Neural cell (in vitro differentiated cells): ENCODE results near the gene CDK17. TPM values are rescaled to one million over a fixed set of nuclear protein-coding genes. Genes with fewer than 3 reads are reported as not detected.

ENCODE experiments used
- H2AFZ ChIP-seq: fragments of 200-600, 300-800 bp; sonication (generic), shearing (Covaris generic); 2 replicates; pipeline ENCODE4 v1.6.0; 2014; ENCODE audit warnings: low read depth, mild to moderate bottlenecking, antibody characterized with exemption, low read length, moderate library complexity
- H3F3A ChIP-seq: fragments of 200-600 bp; shearing (Covaris generic); 2 replicates; pipeline ENCODE4 v1.6.1; 2016; ENCODE audit warnings: mild to moderate bottlenecking, moderate library complexity, mixed read lengths, antibody characterized with exemption, low read length; ENCODE audit not compliant: insufficient read depth, poor library complexity, severe bottlenecking
- H3K27ac ChIP-seq: fragments of 200-600, 300-800 bp; sonication (generic), shearing (Covaris generic); 2 replicates; pipeline ENCODE4 v1.5.1; 2014; ENCODE audit warnings: mild to moderate bottlenecking, low read length, moderate library complexity
- H3K27me3 ChIP-seq: fragments of 300-800, 200-600 bp; sonication (generic), shearing (Covaris generic); 2 replicates; pipeline ENCODE4 v1.6.0; 2014; ENCODE audit warnings: mild to moderate bottlenecking, low read depth, low read length, moderate library complexity; ENCODE audit not compliant: insufficient read depth
- H3K36me3 ChIP-seq: fragments of 300-800, 200-600 bp; sonication (generic), shearing (Covaris generic); 2 replicates; pipeline ENCODE4 v1.5.1; 2014; ENCODE audit warnings: mild to moderate bottlenecking, antibody characterized with exemption, low read length, moderate library complexity; ENCODE audit not compliant: insufficient read depth
- H3K4me2 ChIP-seq: fragments of 300-800, 200-600 bp; sonication (generic), shearing (Covaris generic); 2 replicates; pipeline ENCODE4 v1.6.0; 2014; ENCODE audit warnings: mild to moderate bottlenecking, low read length
- H3K4me3 ChIP-seq: fragments of 300-800, 200-600 bp; sonication (generic), shearing (Covaris generic); 2 replicates; pipeline ENCODE4 v1.5.1; 2014; ENCODE audit warnings: mild to moderate bottlenecking, low read length, moderate library complexity
- H3K79me2 ChIP-seq: fragments of 200-600 bp; shearing (Covaris generic); replicated peaks from 2 replicates; pipeline ENCODE4 v1.6.0; 2014; ENCODE audit warnings: mild to moderate bottlenecking, low read length, moderate library complexity; ENCODE audit not compliant: insufficient read depth
- H3K9ac ChIP-seq: fragments of 300-800, 200-600 bp; sonication (generic), shearing (Covaris generic); 2 replicates; pipeline ENCODE4 v1.6.1; 2016; ENCODE audit warnings: mild to moderate bottlenecking, low read length, mixed read lengths
- H3K9me2 ChIP-seq: fragments of 200-600 bp; shearing (Covaris generic); 2 replicates; pipeline ENCODE4 v1.6.1; 2016; ENCODE audit warnings: mild to moderate bottlenecking, low read length, mixed read lengths; ENCODE audit not compliant: insufficient read depth
- H3K9me3 ChIP-seq: fragments of 200-600, 300-800 bp; sonication (generic), shearing (Covaris generic); 2 replicates; pipeline ENCODE4 v1.6.1; 2016; ENCODE audit warnings: mild to moderate bottlenecking, mixed run types, low read length, moderate library complexity, mixed read lengths
- H4K20me1 ChIP-seq: fragments of 200-600 bp; shearing (Covaris generic); 2 replicates; pipeline ENCODE4 v1.6.1; 2016; ENCODE audit warnings: mild to moderate bottlenecking, mixed run types; ENCODE audit not compliant: insufficient read depth
- CTCF ChIP-seq: fragments of 450-650 bp; IDR thresholded peaks from 2 replicates; pipeline ENCODE4 v1.5.1; 2014; ENCODE audit warnings: antibody characterized with exemption, mild to moderate bottlenecking, moderate library complexity; ENCODE audit not compliant: poor library complexity, severe bottlenecking
- EP300 ChIP-seq: fragments of 450-650 bp; conservative IDR thresholded peaks from 2 replicates; pipeline ENCODE4 v1.6.1; 2014; ENCODE audit warnings: antibody characterized with exemption, mild to moderate bottlenecking, moderate library complexity; ENCODE audit not compliant: poor library complexity, severe bottlenecking
- EZH2 ChIP-seq: fragments of 200-600, 300-800 bp; shearing (Covaris generic), sonication (generic); IDR thresholded peaks from 2 replicates; pipeline ENCODE4 v1.6.1; 2014; ENCODE audit warnings: antibody characterized with exemption, low read length, borderline replicate concordance, mild to moderate bottlenecking; ENCODE audit not compliant: insufficient read depth, poor library complexity, severe bottlenecking
- MXI1 ChIP-seq: fragments of 450-650 bp; conservative IDR thresholded peaks from 2 replicates; pipeline ENCODE4 v1.6.1; 2014; ENCODE audit warnings: antibody characterized with exemption, mild to moderate bottlenecking; ENCODE audit not compliant: poor library complexity, severe bottlenecking
- POLR2AphosphoS5 ChIP-seq: IDR thresholded peaks from 2 replicates; pipeline ENCODE4 v1.6.1; 2012
- RAD21 ChIP-seq: fragments of 450-650 bp; conservative IDR thresholded peaks from 2 replicates; pipeline ENCODE4 v1.6.1; 2014; ENCODE audit warnings: antibody characterized with exemption, mild to moderate bottlenecking, moderate library complexity
- REST ChIP-seq: IDR thresholded peaks from 2 replicates; pipeline ENCODE4 v1.6.1; 2012; ENCODE audit warnings: borderline replicate concordance
- SMC3 ChIP-seq: fragments of 450-650 bp; conservative IDR thresholded peaks from 2 replicates; pipeline ENCODE4 v1.6.1; 2014; ENCODE audit warnings: antibody characterized with exemption, mild to moderate bottlenecking, moderate library complexity; ENCODE audit not compliant: poor library complexity
- TAF1 ChIP-seq: IDR thresholded peaks from 2 replicates; pipeline ENCODE4 v1.6.1; 2012; ENCODE audit warnings: low read depth
- polyA plus RNA-seq: library from polyadenylated mRNA; depleted of rRNA; stranded (reverse); fragments of >200 nt; gene quantifications from 2 replicates; pipeline ENCODE4 v1.2.3, GENCODE V29; 2014

Gene CDK17
- polyA plus RNA-seq, 1 donor from 2014 or later = 119 TPM

GRCh38 chr12:96260644-96261043, 139.6 kb downstream of the CDK17 start:
- H2AFZ ChIP-seq = no peak overlapping the region
- H3K9ac ChIP-seq = no peak overlapping the region
- no peaks in the 10 kb centered on the region for H3F3A ChIP-seq
- H3K79me2 ChIP-seq = no peaks in the 10 kb centered on the region
- H4K20me1 ChIP-seq = no peaks in the 10 kb centered on the region
- H3K36me3 ChIP-seq = no peaks in the 10 kb centered on the region
- no peak overlapping the region for H3K4me2 ChIP-seq
- no peak overlapping the region for H3K4me3 ChIP-seq
- H3K9me3 ChIP-seq = no peaks in the 10 kb centered on the region
- TF ChIP-seq CTCF = no peak
- no peak for TF ChIP-seq RAD21
- no peak for TF ChIP-seq EZH2
- TF ChIP-seq REST = no peak
- no peak for TF ChIP-seq TAF1
- TF ChIP-seq EP300 = no peak
- no peak for TF ChIP-seq POLR2AphosphoS5
- no peak for TF ChIP-seq MXI1
- TF ChIP-seq SMC3 = no peak
- no peaks in the 10 kb centered on the region for H3K27me3 ChIP-seq
- H3K27ac ChIP-seq = no peak overlapping the region
- H3K9me2 ChIP-seq = no peaks in the 10 kb centered on the region

DNA sequence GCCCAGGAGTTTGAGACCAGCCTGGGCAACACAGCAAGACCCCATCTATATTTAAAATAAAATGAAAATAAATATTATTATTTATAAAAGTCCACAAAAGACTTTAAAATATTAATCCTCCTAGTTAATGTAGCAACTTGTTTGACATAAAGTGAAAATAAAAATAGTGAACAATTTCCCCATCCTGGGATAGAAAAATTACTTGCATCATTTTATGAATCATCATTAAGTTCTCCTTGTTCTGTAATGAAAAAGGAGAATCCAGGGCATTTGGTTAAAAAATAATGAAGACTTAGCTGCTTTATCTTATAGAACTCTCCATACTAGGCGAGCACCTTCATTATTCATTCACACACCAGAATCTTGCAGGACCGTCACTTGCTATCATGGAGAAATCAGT, 140.0 kb downstream of the CDK17 start:
- TF ChIP-seq REST = no peak
- TF ChIP-seq POLR2AphosphoS5 = no peak
- no peak for TF ChIP-seq RAD21
- no peak for TF ChIP-seq CTCF
- no peak for TF ChIP-seq MXI1
- TF ChIP-seq SMC3 = no peak
- TF ChIP-seq TAF1 = no peak
- TF ChIP-seq EZH2 = no peak
- TF ChIP-seq EP300 = no peak
- no peaks in the 10 kb centered on the region for H3F3A ChIP-seq
- no peak overlapping the region for H2AFZ ChIP-seq
- no peaks in the 10 kb centered on the region for H4K20me1 ChIP-seq
- no peaks in the 10 kb centered on the region for H3K27me3 ChIP-seq
- no peaks in the 10 kb centered on the region for H3K9me2 ChIP-seq
- no peak overlapping the region for H3K4me3 ChIP-seq
- no peaks in the 10 kb centered on the region for H3K9me3 ChIP-seq
- no peak overlapping the region for H3K4me2 ChIP-seq
- no peaks in the 10 kb centered on the region for H3K36me3 ChIP-seq
- no peak overlapping the region for H3K9ac ChIP-seq
- H3K79me2 ChIP-seq = no peaks in the 10 kb centered on the region
- H3K27ac ChIP-seq = no peak overlapping the region
